Measurements from ENCODE around the gene MRPL44.
"Not testable (repeated sequence)": the region's sequence is repeated elsewhere in the genome, so short reads cannot be mapped to it uniquely, and the experiment has no call there.

Gene MRPL44

DNA sequence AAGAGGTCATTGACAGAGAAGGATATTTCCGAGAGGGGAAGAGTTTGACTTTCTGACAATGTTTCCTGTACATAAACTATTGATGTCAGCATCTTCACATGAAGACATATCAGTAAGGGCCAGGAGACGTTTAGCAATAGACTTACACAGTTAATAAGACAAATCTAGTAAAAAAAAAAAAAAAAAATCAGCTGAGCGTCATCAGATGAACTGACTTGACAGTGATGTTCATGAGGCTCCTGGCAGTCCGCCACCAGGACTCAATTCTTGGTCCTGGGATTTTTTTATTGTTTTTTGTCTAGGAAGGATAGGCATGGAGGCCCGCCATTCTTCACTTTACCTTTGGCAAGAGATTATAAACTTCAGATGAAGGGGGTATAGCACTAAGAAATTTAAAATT, 14.5 kb downstream of the MRPL44 start:
- no peak for DNase-seq

DNA sequence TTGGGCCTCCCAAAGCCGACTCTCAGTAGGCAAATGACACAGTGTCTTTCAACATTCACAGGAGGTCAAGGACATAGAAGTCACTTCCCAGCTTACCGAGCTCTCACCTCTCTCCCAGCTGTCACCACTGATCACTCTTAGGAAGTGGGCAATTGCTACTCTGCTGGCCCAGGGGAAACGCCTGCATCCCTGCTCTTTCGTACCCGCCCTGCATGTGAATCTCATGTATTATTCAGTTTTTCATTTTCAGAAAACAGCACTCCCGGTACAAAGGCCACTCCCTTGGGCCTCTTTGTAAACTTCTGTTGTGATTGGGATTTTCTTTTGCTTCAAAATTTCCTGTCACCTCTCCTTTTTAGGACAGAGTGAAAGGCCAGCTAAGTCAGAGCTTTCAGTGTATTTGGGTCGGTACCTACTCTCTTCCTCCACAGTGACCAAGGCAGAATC, 15.4 kb downstream of the MRPL44 start:
- no peak for DNase-seq

DNA sequence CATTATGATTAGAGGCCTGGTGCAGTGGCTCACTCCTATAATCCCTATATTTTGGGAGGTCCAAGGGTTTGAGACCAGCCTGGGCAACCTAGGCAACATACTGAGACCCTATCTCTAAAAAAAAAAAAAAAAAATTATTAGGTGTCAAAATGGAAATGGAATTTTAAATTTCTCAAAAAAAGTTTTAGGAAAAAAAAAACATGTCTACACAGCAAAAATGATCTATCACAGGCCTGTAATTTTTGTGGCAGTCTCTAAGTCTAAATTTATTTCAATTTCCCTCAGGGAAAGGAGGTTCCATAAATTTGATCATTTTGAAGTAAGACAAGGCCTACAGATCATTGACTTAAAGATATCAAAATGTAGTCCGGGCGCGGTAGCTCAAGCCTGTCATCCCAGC, 16.3 kb downstream of the MRPL44 start:
- DNase-seq = no peak

DNA sequence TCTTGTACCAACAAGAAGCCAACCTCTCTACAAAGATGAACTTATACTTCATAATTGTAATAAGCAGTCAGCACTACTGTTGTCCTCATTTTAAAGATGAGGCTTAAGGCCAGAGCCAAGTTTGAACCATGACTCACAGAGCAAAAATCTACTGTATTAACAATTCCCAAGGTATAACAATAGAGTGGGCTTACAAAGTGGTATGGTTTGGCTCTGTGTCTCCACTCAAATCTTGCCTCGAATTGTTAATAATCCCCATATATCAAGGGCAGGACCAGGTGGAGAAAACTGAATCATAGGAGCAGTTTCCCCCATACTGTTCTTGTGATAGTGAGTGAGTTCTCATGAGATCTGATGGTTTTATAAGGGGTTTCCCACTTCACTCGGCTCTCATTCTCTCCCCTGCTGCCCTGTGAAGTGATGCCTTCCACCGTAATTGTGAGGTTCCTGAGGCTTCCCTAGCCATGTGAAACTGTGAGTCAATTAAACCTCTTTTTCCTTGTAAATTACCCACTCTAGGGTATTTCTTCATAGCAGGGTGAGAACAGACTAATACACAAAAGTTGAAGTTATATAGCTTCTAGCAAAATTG, 19.5 kb downstream of the MRPL44 start:
- DNase-seq = no peak

DNA sequence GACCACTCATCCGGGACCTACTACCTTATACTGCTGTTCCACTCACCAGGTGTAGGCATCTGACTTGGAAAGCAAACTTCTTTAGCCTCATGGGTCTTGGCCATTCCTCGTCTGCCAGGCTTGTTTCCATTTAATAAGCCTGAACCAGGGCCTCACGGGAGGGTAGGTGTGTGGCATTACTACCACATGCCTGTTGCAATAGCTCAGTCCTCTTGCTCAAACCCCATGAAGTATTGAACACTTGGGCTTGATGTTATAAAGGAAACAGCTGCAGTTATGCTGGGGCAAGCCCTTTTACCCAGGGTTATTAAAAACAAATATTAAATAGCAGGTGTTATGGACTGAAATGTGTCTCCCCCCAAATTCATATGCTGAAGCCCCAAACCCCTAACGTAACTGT, 21.2 kb downstream of the MRPL44 start:
- no peak for DNase-seq

DNA sequence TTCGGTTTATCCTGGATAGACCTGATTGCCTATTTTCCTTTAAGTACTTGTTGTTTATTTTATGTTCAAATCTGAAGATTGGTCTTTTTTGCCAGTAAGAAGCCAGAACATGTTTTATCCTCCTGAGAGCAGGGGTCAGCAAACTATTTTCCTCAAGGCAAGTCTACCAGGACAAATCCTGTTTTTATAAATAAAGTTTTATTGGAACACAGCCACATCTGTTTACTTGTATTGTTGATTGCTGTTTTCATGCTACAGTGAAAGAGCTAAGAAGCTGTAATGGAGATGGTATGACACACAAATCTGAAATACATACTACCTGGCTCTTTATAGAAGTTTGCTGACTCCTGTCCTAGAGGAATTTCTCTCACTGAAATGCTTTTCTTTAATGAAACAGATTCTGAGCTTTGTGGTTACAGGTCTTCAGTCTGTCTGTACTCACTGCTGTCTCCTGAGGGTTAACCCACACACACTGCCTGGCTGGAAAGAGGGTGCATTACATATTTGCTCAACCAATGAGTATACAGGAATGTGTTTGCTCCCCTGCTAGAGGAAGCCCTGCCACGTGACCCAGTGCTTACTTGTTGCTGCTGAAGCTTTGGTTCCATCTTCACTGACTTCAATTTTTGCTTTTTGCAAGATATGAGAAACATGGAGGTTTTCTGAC, 22.6 kb downstream of the MRPL44 start:
- no peak for DNase-seq

DNA sequence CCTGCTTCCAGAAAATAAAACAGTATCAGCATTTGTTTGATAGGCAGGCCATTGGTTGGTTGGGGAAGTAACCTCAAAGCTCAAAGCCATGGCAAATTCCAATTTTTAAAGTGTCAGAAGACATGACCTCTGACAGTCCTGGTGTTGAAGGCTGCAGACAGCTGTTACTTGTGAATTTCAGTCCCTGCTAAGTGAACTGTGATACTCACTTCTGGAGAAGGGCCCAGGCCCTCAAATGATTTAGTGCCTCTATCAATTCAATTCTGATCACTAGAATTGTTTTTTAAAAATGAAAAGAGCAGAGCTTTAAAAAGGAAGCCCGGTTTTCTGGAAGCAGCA, 23.1 kb downstream of the MRPL44 start:
- no peak for DNase-seq

DNA sequence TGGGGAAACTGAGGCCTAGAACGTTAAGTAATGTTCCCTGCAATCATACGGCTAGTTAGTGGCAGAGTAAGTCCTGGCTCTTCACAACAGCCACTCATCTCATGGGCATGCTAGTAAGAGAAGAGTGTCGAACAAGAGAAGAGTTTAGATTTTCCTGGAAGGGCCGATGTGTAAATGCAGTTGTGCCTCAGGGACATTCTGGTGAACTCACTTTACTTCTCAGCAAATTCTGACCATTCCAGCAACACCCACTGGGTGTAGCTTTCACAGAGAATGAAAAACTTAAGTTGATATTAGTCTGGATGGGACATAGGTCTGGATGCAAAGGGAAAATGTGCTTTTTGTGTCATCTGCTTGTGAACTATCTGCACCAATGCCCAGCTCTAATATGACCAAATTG, 23.5 kb downstream of the MRPL44 start:
- no peak for DNase-seq

DNA sequence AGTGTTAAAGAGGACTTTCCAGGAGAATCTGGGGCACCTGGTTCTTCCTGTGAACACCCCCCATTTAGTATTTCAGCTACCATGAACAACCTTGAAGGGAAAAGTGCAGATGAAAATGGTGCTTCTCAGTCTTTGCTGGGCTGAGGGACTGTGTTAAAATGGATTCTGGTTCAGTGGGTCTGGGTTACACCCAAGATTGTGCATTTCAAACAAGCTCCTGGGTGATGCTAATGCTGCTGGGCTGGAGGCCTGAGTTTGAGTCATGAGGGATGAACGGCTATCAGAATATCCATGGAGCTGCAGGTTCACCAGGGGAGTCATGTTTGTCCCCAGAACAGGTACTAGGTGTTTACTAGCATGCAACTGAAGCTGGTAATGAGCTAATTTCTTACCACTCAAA, 24.0 kb downstream of the MRPL44 start:
- no peak for DNase-seq

DNA sequence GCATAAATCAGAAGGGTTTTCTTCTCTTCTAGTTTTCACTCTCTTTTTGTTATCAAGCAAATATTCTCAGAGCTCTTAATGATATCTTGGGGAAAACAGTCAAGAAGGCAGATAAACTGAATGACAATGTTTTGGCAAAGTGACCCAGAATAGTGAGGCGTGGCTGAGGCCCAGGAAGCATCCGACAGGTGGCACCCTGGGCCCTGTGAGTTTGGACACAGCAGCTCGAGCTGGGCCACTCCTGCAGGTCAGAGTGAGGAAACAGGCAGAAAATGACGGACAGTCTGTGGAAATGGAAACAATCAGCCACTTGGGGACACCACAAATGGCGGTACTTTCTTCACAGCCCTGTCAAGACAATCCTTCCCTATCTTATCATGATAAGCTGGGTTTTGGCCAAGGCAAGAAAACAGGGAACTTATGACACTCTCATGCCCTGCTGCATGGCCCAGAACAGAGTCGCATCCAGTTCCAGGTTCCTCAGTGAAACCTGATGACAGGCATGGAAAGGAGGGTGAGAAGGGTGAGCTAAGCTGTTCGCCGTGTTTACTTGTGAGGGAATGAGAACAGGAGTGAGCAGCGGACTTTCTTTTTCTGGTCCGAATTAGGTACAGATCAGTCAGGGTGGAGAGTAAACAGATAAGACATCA, 32.1 kb downstream of the MRPL44 start:
- DNase-seq = no peak

DNA sequence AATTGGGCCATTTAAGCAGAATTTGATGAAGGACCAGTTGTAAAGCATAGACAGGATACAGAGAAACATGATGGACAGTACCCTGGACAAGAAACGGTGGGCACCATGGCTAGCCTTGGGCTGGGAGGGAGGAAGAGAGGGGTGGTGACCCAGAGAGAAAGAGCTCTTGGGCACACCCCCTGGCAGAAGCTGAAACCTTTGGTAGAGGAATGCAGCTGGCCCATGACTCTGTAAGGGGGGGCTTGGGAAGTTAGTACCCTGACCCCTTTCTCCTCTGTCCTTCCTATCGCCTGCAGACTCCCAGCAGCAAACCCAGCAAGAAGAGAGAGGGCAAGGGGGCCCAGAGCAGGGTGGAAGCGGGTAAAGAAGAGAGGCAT, 32.6 kb downstream of the MRPL44 start:
- DNase-seq = no peak

DNA sequence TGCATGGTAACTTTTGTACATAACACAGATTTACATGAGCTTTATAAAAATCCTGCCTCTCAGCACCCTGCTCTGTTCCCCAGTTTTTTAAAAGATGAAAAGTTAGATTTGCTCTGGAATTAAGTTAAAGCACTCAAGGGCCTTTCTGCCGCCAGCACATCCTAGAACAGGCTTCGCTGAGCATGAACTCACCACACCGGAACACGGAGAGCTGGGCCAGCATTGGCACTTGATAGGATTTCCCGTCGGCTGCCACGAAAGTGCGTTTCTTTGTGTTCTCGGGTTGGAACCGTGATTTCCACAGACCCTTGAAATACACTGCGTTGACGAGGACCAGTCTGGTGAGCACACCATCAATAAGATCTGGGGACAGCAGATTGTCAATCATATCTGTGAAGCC, 34.3 kb downstream of the MRPL44 start:
- no peak for DNase-seq

DNA sequence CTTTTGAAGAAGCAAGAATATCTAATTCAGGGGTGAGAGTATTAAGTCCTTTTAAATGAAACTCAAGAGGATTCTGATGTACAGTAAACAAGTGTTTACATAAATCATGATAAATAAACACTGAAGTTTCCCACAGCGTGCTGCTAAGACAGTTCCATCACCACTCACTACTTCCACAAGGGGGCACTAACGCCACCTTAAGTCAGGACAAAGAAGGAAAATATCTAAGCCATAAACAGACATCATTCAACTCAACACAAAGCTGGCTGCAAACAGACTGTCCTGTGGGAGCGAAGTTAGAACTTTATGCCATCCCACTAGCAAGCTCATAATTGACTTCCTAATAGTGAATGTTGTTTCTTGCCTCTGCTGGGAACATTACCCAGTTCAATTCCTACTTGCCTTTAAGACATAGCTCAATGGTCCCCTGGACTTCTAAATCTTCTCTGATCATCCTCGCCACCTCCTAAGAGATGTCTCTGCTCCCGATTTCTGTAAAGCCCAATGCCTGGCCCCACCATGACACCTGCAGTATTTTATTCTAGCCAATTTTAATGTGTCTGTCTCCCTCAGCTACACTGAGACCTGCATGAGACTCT, 36.5 kb downstream of the MRPL44 start:
- peak; percentile 72 for DNase-seq

DNA sequence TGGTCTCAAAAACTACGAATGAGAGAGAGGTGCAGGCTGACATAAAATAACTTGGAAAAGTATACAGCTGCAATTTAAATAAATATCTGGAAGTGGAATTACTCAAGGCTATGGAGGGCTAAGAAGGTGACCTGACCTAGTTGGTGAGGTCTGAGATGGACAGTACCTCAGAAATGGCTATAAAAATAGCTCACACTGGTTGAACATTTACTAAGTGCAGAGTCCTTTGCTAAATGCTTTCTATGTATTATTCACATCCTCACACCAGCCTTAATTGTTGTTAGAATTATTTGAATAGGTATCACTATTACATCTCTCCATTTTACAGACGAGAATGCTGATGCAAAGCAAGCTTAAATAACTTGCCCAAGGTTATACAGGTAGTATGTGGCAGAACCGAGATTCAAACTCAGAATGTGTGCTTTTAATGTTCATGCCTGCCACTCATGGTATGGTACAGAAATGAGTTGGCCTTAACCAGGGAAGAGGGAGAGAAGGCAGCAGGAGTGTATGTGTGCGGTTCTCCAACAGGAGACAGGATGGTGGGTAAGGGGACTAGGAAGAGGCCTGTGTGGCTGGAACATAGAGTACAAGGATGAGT, 37.4 kb downstream of the MRPL44 start:
- no peak for DNase-seq

DNA sequence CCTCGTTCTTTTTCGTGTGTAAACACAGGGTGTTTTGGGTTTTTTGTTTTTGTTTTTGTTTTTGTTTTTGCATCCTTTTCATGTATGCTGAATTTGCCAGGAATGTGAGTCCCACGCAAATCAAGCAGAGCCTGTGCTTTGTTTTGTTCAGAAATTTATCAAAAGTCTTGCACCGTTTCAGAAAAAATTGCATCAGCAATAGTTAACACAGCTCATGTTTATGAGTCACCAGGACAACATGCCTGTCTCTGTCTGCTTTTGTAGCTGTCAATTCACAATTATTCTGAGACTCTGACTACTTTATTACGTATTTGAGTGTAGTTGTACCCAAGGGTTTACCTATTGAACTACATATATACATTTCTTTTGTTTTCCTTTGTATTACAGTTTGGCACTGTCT, 38.3 kb downstream of the MRPL44 start:
- DNase-seq = no peak

DNA sequence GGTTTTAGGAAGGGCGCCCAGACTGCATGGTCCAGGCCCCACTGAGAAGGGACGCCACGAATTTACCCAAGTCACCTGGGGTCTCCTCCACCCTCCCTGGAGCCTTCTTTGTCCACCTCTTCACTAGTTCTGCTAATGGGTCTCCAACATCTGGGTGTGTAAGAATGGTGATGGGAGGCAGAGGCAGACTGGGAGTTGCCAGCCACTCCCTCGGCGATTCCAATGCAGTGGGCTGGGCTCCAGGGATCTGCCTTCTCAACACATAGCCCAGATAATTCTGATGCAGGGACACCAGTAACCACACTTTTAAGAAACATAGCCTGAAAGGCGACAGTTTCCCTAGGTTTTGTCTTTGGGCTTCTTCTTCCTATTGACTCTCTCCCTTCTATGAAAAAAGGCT, 39.1 kb downstream of the MRPL44 start:
- DNase-seq = no peak

DNA sequence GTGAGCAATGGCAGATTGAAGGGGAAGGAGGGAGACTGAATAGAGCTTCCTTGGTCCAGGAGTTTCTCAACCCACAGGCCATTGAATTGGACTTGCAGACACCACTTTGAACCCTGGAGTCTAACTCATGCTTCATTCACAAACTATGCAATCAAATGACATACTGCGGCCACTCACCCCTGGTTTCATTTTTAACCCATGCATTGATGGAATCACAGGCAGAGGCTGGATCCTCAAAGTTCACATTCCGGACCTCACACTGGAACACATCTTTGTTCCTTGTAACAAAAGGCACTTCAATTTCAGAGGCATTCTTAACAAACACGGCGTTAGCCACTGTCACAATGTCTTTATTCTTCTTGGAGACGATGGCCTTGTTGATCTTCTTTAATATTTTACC, 40.7 kb downstream of the MRPL44 start:
- DNase-seq = no peak

DNA sequence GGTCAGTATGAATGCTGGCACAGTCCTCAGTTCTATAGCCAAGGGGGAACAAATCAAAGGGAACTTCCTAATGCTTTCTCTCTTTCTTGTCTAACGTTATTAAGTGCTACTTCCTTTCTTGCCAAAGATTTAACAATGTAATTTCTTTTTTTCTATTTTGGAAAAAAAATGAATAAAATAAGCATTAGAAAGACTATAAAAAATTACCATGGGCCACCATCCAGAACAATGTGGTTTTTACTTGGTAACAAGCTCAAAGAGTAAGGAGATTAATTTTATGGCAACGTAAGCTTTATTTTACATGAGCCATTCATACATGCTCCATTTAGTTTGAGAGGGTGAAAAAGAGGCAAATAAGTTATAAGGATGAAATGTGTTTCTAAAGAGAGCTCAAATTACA, 41.7 kb downstream of the MRPL44 start:
- DNase-seq = no peak

DNA sequence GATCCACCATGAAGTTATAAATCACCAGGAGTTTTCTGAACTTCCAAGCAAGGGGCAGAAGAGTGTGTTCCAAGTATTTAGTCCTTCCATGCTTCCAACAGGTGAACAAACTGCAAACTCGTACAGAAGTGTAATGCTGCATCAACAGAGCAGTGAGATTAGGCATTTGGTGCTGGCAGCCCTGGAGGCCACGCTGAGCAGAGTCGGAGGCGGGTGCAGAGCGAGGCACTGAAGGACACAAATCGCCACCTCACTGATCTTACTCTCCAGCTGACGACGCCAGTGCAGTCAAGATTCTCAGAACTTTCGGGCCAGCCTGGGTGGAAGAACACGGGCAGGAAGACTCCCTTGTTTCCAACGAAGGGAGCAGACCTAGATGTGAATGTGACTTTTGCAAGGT, 42.6 kb downstream of the MRPL44 start:
- no peak for DNase-seq

DNA sequence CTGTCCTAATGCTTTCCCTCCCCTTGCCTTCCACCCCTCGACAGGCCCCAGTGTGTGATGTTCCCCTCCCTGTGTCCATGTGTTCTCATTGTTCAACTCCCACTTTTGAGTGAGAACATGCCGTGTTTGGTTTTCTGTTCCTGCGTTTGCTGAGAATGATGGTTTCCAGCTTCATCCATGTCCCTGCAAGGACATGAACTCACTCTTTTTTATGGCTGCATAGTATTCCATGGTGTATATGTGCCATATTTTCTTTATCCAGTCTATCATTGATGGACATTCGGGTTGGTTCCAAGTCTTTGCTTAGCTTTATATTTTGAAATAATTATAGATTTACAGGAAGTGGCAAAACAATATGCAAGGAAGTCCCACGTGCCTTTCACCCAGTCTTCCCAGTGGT, 43.4 kb downstream of the MRPL44 start:
- DNase-seq = not testable (repeated sequence)

DNA sequence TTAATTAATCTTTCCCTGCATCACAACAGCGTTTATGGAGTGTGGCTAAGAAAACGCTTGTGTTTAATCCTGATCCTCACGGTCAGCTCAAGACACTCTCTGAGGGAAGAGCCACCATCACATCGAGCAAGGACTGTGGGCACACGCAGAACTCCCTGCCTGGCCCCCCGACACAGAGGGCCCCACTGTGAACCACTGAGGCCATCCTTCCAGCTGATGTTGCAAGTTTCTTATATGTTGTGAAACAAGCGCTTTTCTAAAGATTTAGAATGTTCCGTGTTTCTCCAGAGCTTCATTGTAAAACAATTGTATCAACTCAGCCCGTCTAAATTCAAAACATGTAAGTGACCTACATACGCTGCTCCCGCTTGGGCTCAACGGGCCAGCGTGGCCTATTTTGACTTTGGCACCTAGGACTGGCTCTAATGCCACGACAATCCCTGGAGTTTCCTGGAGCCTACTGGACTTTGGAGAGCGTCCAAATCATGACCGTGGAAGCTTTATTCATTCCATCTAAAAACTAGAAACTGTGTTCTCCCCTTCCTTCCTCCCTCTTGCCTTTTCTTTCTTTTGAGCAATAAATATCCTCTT, 46.9 kb downstream of the MRPL44 start:
- DNase-seq = no peak

DNA sequence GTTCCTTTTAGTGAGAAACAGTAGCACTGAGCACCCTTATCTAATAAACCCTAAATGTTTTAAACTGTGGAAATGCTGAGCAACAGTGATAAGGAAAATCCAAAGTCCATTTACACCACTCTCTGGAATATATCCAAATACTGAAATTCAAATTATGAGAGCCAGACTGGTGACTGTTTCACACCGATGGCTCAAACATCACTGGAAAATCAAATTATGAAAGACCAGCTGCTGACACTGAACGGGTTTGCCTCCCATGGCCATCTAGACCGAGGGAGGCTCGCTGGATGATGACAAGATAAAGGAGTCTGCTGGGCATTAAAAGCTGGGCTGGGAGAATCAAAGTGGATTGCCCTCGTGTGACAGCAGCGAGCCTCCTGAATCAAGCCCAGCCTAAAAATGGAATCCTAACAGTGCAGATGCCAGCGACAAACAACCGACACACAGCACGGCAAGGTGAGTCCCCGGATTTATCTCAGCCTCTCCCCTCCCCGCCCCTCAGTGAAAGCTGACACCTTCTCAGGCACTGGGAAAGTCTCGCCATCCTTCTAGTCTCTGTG, 51.5 kb downstream of the MRPL44 start:
- DNase-seq = no peak

DNA sequence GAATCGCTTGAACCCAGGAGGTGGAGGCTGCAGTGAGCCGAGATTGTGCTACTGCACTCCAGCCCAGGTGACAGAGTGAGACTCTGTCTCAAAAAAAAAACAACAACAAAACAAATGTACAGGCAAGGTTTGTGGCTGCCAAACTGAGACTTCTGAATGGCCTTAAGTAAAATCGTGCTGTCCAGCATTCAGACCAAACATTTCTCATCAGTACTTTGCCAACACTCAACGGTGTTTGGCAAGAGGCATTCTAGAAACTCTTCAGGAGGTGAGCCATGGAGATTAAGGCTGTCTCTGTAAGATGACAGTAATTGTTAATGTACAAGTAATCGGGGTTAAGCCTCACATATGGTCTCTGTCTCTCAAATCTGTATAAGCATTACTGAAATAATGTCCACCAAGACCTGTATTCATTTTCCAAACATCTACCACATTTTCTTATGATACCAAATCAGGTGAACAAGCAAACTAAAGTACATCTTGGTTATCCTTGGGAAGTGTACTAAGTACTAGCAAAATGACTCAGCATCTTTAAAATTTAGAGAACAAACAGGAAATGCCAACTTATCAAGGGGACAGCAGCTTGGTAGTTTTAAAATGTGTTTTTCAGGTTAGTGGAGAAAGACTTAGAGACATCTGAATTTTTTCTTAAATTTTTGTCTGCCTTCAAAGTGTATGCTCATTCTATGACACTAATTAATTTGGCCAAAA, 52.5 kb downstream of the MRPL44 start:
- DNase-seq = no peak
